Effector memory CD8-positive, alpha-beta T cell (primary cell): Measurements from ENCODE around the gene ERN1.
A peak's percentile ranks its signal among the peaks of the same experiment; 100 is the strongest.

Source experiments
- ATAC-seq: fragments of 150-1000 bp; cut with Tn5 transposase; replicated peaks from 2 replicates; pipeline ENCODE4 v1.10.0; 2021; ENCODE audit warnings: mild to moderate bottlenecking, moderate library complexity
- DNase-seq, 3 experiments: peaks; one replicate each; pipeline ENCODE4 v3.0.0; 2021
- H3K27ac Mint-ChIP-seq, 2 donors: one replicate each; pipeline ENCODE4 v1.8.0; 2022; ENCODE audit warnings: mild to moderate bottlenecking in 2 of 2, mixed read lengths in 2 of 2, moderate library complexity in 2 of 2
- H3K27me3 Mint-ChIP-seq, 2 donors: one replicate each; pipeline ENCODE4 v1.8.0; 2022; ENCODE audit warnings: mixed read lengths in 2 of 2
- H3K36me3 Mint-ChIP-seq: one replicate; pipeline ENCODE4 v1.8.0; 2022; ENCODE audit warnings: mild to moderate bottlenecking, moderate library complexity, mixed read lengths; ENCODE audit not compliant: insufficient read depth
- H3K4me1 Mint-ChIP-seq, 2 donors: one replicate each; pipeline ENCODE4 v1.8.0; 2022; ENCODE audit warnings: low read depth in 2 of 2, mixed read lengths in 2 of 2
- H3K4me3 Mint-ChIP-seq, 2 donors: one replicate each; pipeline ENCODE4 v1.8.0; 2022; ENCODE audit warnings: mild to moderate bottlenecking in 2 of 2, mixed read lengths in 2 of 2, moderate library complexity in 2 of 2
- H3K9me3 Mint-ChIP-seq, 2 donors: one replicate each; pipeline ENCODE4 v1.8.0; 2022; ENCODE audit warnings: mixed read lengths in 2 of 2

Gene ERN1

GRCh38 chr17:64153565-64154312, 23.8 kb upstream of the ERN1 start:
- no peaks in the 10 kb centered on the region for H3K27me3 Mint-ChIP-seq
- peaks cover 10% of the 10 kb centered on the region for H3K36me3 Mint-ChIP-seq
- H3K27ac Mint-ChIP-seq: peak overlapping the region in 1 of 2 donors; percentile 22
- no peaks in the 10 kb centered on the region for H3K9me3 Mint-ChIP-seq
- no peak for DNase-seq
- no peak overlapping the region for H3K4me3 Mint-ChIP-seq
- H3K4me1 Mint-ChIP-seq: no peaks in the 10 kb centered on the region
- ATAC-seq: no peak

- Mint-ChIP-seq H3K9me3 (no peaks in the 10 kb centered on the region), H3K27me3 (no peaks in the 10 kb centered on the region), H3K4me3 (no peak overlapping the region), H3K4me1 (peaks cover 4 to 7% of the 10 kb centered on the region in 2 donors), H3K36me3 (peaks cover 15% of the 10 kb centered on the region), H3K27ac (no peak overlapping the region)
- ATAC-seq (no peak), DNase-seq (no peak)
These were observed 22.6 kb upstream of the ERN1 start for GRCh38 chr17:64152428-64153125.

GRCh38 chr17:64151016-64151368, 21.0 kb upstream of the ERN1 start:
- DNase-seq (no peak), ATAC-seq (no peak)
- peaks cover 15% of the 10 kb centered on the region for H3K36me3 Mint-ChIP-seq
- H3K9me3 Mint-ChIP-seq: no peaks in the 10 kb centered on the region
- no peak overlapping the region for H3K27ac Mint-ChIP-seq
- H3K27me3 Mint-ChIP-seq: no peaks in the 10 kb centered on the region
- peaks cover 13 to 17% of the 10 kb centered on the region in 2 donors for H3K4me1 Mint-ChIP-seq
- H3K4me3 Mint-ChIP-seq: no peak overlapping the region

- DNase-seq: no peak
- H3K9me3 Mint-ChIP-seq: no peaks in the 10 kb centered on the region
- no peak for ATAC-seq
- H3K27ac Mint-ChIP-seq: no peak overlapping the region
- H3K4me1 Mint-ChIP-seq: peaks cover 13 to 17% of the 10 kb centered on the region in 2 donors
- no peaks in the 10 kb centered on the region for H3K27me3 Mint-ChIP-seq
- H3K36me3 Mint-ChIP-seq: peaks cover 15% of the 10 kb centered on the region
- no peak overlapping the region for H3K4me3 Mint-ChIP-seq
These were observed 20.5 kb upstream of the ERN1 start for GRCh38 chr17:64150237-64151015.

- Mint-ChIP-seq H3K9me3 (no peaks in the 10 kb centered on the region), H3K36me3 (peaks cover 15% of the 10 kb centered on the region), H3K4me1 (peaks cover 13 to 17% of the 10 kb centered on the region in 2 donors), H3K27ac (no peak overlapping the region), H3K27me3 (no peaks in the 10 kb centered on the region), H3K4me3 (no peak overlapping the region)
- ATAC-seq: no peak
- DNase-seq: no peak
These were observed 19.3 kb upstream of the ERN1 start for GRCh38 chr17:64149196-64149595.

GRCh38 chr17:64148699-64149098, 18.8 kb upstream of the ERN1 start:
- Mint-ChIP-seq H3K36me3 (peaks cover 15% of the 10 kb centered on the region), H3K9me3 (no peaks in the 10 kb centered on the region), H3K4me1 (peaks cover 13 to 17% of the 10 kb centered on the region in 2 donors), H3K27me3 (no peaks in the 10 kb centered on the region), H3K4me3 (no peak overlapping the region), H3K27ac (no peak overlapping the region)
- ATAC-seq (no peak), DNase-seq (no peak)

- H3K27ac Mint-ChIP-seq: no peak overlapping the region
These were observed 18.2 kb upstream of the ERN1 start for GRCh38 chr17:64148017-64148631.

GRCh38 chr17:64147110-64148016, 17.4 kb upstream of the ERN1 start:
- ATAC-seq: no peak
- H3K36me3 Mint-ChIP-seq: peaks cover 15% of the 10 kb centered on the region
- H3K4me1 Mint-ChIP-seq: peaks cover 13 to 17% of the 10 kb centered on the region in 2 donors
- H3K27ac Mint-ChIP-seq: no peak overlapping the region
- H3K27me3 Mint-ChIP-seq: no peaks in the 10 kb centered on the region
- peak overlapping the region in 1 of 2 donors; percentile 43 for H3K4me3 Mint-ChIP-seq
- DNase-seq: no peak
- no peaks in the 10 kb centered on the region for H3K9me3 Mint-ChIP-seq

More at GRCh38 chr17:64148017-64148631, 18.2 kb upstream of the ERN1 start:
- no peaks in the 10 kb centered on the region for H3K9me3 Mint-ChIP-seq
- DNase-seq (no peak), ATAC-seq (no peak)
- peak overlapping the region in 1 of 2 donors; percentile 43 for H3K4me3 Mint-ChIP-seq
- H3K4me1 Mint-ChIP-seq: peaks cover 13 to 17% of the 10 kb centered on the region in 2 donors
- H3K36me3 Mint-ChIP-seq: peaks cover 15% of the 10 kb centered on the region
- H3K27me3 Mint-ChIP-seq: no peaks in the 10 kb centered on the region

- DNase-seq (peak; percentile 29 to 46 (median 33)), ATAC-seq (peak; percentile 11)
- Mint-ChIP-seq H3K4me3 (no peak overlapping the region), H3K4me1 (peaks cover 13 to 17% of the 10 kb centered on the region in 2 donors), H3K27ac (no peak overlapping the region), H3K36me3 (peaks cover 15% of the 10 kb centered on the region), H3K27me3 (no peaks in the 10 kb centered on the region), H3K9me3 (no peaks in the 10 kb centered on the region)
These were observed 16.6 kb upstream of the ERN1 start for GRCh38 chr17:64146418-64147109.

- Mint-ChIP-seq H3K27me3 (no peaks in the 10 kb centered on the region), H3K9me3 (no peaks in the 10 kb centered on the region), H3K4me3 (no peak overlapping the region), H3K27ac (no peak overlapping the region), H3K4me1 (peaks cover 13 to 17% of the 10 kb centered on the region in 2 donors), H3K36me3 (peaks cover 11% of the 10 kb centered on the region)
- ATAC-seq: peak; percentile 94
- peak; percentile 93 to 94 (median 94) for DNase-seq
These were observed 15.9 kb upstream of the ERN1 start for GRCh38 chr17:64145751-64146417.

GRCh38 chr17:64145375-64145750, 15.4 kb upstream of the ERN1 start:
- peaks cover 13 to 17% of the 10 kb centered on the region in 2 donors for H3K4me1 Mint-ChIP-seq
- DNase-seq (no peak), ATAC-seq (peak; percentile 21)
- H3K4me3 Mint-ChIP-seq: no peak overlapping the region
- H3K9me3 Mint-ChIP-seq: no peaks in the 10 kb centered on the region
- H3K27me3 Mint-ChIP-seq: no peaks in the 10 kb centered on the region
- no peak overlapping the region for H3K27ac Mint-ChIP-seq
- peaks cover 11% of the 10 kb centered on the region for H3K36me3 Mint-ChIP-seq

- ATAC-seq: no peak
- H3K9me3 Mint-ChIP-seq: no peaks in the 10 kb centered on the region
- no peak overlapping the region for H3K27ac Mint-ChIP-seq
- H3K27me3 Mint-ChIP-seq: no peaks in the 10 kb centered on the region
- H3K4me1 Mint-ChIP-seq: no peaks in the 10 kb centered on the region
- no peak for DNase-seq
- H3K4me3 Mint-ChIP-seq: no peak overlapping the region
- no peaks in the 10 kb centered on the region for H3K36me3 Mint-ChIP-seq
These were observed 9.6 kb upstream of the ERN1 start for GRCh38 chr17:64139542-64139941.
